C4-2B (cell line): Measurements from ENCODE around the gene UNKL.

Experiments
- ZFX ChIP-seq: fragments of 450-650 bp; IDR thresholded peaks from 2 replicates; pipeline ENCODE4 v1.6.1; 2017
- TF ChIP-seq, protein P1 (sequence below): fragments of 450-650 bp; conservative IDR thresholded peaks from 2 replicates; pipeline ENCODE4 v1.5.1; 2017; ENCODE audit warnings: mild to moderate bottlenecking

DNA sequence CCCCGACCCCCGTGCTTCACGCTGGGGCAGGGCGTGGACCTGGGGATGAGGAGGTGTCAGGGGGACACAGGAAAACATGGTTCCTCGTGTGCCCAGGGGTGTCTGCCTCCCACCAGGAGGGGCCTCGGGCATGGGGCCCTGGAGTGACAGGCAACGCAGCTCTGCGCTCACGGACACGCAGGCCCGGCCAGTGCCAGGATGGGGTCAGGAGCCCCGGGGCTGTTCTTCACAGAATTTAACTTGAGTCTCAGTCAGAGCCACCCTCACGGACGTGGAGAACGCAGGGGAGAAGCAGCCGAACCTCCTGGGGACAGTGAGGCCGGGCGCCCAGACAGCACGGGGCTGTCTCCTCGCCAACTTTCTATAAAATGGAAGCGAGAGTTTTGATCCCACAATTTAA lies 16.7 kb downstream of the UNKL start:
- TF ChIP-seq, protein P1, sequence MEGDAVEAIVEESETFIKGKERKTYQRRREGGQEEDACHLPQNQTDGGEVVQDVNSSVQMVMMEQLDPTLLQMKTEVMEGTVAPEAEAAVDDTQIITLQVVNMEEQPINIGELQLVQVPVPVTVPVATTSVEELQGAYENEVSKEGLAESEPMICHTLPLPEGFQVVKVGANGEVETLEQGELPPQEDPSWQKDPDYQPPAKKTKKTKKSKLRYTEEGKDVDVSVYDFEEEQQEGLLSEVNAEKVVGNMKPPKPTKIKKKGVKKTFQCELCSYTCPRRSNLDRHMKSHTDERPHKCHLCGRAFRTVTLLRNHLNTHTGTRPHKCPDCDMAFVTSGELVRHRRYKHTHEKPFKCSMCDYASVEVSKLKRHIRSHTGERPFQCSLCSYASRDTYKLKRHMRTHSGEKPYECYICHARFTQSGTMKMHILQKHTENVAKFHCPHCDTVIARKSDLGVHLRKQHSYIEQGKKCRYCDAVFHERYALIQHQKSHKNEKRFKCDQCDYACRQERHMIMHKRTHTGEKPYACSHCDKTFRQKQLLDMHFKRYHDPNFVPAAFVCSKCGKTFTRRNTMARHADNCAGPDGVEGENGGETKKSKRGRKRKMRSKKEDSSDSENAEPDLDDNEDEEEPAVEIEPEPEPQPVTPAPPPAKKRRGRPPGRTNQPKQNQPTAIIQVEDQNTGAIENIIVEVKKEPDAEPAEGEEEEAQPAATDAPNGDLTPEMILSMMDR: no peak
- no peak for TF ChIP-seq ZFX
